OCI-LY1 (cell line): ENCODE data around the gene SPRY4.

Source experiments
- H2AFZ ChIP-seq: fragments of 200-600 bp; sonication (generic), shearing (Covaris generic); 2 replicates; pipeline ENCODE4 v1.6.0; 2014; ENCODE audit warnings: antibody characterized with exemption, mild to moderate bottlenecking, low read length
- H3F3A ChIP-seq: fragments of 200-600 bp; sonication (generic), shearing (Covaris generic); 2 replicates; pipeline ENCODE4 v1.6.0; 2014; ENCODE audit warnings: mild to moderate bottlenecking, antibody characterized with exemption, low read length, moderate library complexity; ENCODE audit not compliant: insufficient read depth
- H3K27ac ChIP-seq: fragments of 200-600 bp; sonication (generic); 2 replicates; pipeline ENCODE4 v1.5.1; 2014; ENCODE audit warnings: low read length, mixed run types, mild to moderate bottlenecking, low read depth; ENCODE audit not compliant: poor library complexity, severe bottlenecking
- H3K27me3 ChIP-seq: fragments of 200-600 bp; sonication (generic); 2 replicates; pipeline ENCODE4 v1.6.0; 2014; ENCODE audit warnings: antibody characterized with exemption, mild to moderate bottlenecking, low read length, moderate library complexity; ENCODE audit not compliant: insufficient read depth
- H3K36me3 ChIP-seq: fragments of 200-600 bp; sonication (generic); 2 replicates; pipeline ENCODE4 v1.6.1; 2014; ENCODE audit warnings: mild to moderate bottlenecking, antibody characterized with exemption, low read length, moderate library complexity, mixed read lengths; ENCODE audit not compliant: insufficient read depth
- H3K4me1 ChIP-seq: fragments of 200-600 bp; sonication (generic); 2 replicates; pipeline ENCODE4 v1.5.1; 2014; ENCODE audit warnings: mild to moderate bottlenecking, low read length, moderate library complexity; ENCODE audit not compliant: insufficient read depth, severe bottlenecking
- H3K4me2 ChIP-seq: fragments of 200-600 bp; sonication (generic), shearing (Covaris generic); 2 replicates; pipeline ENCODE4 v1.6.1; 2014; ENCODE audit warnings: low read length
- H3K4me3 ChIP-seq: fragments of 200-600 bp; sonication (generic); 2 replicates; pipeline ENCODE4 v1.5.1; 2014; ENCODE audit warnings: low read length, low read depth, mild to moderate bottlenecking, mixed read lengths; ENCODE audit not compliant: poor library complexity, severe bottlenecking
- H3K79me2 ChIP-seq: fragments of 200-600 bp; shearing (Covaris generic); 2 replicates; pipeline ENCODE4 v1.6.1; 2016; ENCODE audit warnings: mixed run types, low read length, mixed read lengths; ENCODE audit not compliant: insufficient read depth
- H3K9ac ChIP-seq: fragments of 200-600 bp; sonication (generic), shearing (Covaris generic); 2 replicates; pipeline ENCODE4 v1.6.1; 2014; ENCODE audit warnings: mild to moderate bottlenecking, low read length, mixed read lengths
- H3K9me2 ChIP-seq: fragments of 200-600 bp; sonication (generic), shearing (Covaris generic); 2 replicates; pipeline ENCODE4 v1.6.1; 2014; ENCODE audit warnings: low read depth, mild to moderate bottlenecking, low read length, mixed read lengths
- H3K9me3 ChIP-seq: fragments of 200-600 bp; shearing (Covaris generic); 2 replicates; pipeline ENCODE4 v1.6.1; 2014; ENCODE audit warnings: low read length, mixed read lengths
- H4K20me1 ChIP-seq: fragments of 200-600 bp; sonication (generic), shearing (Covaris generic); 2 replicates; pipeline ENCODE4 v1.6.0; 2016; ENCODE audit warnings: mild to moderate bottlenecking, low read length; ENCODE audit not compliant: insufficient read depth
- CTCF ChIP-seq: fragments of 200-600 bp; sonication (generic), shearing (Covaris generic); IDR thresholded peaks from 2 replicates; pipeline ENCODE4 v1.5.1; 2017; ENCODE audit warnings: mild to moderate bottlenecking, antibody characterized with exemption, low read length, moderate library complexity, mixed read lengths
- EZH2 ChIP-seq: fragments of 200-600 bp; sonication (generic), shearing (Covaris generic); IDR thresholded peaks from 2 replicates; pipeline ENCODE4 v1.8.0; 2017; ENCODE audit warnings: borderline replicate concordance, mixed run types, mild to moderate bottlenecking, antibody characterized with exemption, low read length, moderate library complexity, mixed read lengths

SPRY4 gene

DNA sequence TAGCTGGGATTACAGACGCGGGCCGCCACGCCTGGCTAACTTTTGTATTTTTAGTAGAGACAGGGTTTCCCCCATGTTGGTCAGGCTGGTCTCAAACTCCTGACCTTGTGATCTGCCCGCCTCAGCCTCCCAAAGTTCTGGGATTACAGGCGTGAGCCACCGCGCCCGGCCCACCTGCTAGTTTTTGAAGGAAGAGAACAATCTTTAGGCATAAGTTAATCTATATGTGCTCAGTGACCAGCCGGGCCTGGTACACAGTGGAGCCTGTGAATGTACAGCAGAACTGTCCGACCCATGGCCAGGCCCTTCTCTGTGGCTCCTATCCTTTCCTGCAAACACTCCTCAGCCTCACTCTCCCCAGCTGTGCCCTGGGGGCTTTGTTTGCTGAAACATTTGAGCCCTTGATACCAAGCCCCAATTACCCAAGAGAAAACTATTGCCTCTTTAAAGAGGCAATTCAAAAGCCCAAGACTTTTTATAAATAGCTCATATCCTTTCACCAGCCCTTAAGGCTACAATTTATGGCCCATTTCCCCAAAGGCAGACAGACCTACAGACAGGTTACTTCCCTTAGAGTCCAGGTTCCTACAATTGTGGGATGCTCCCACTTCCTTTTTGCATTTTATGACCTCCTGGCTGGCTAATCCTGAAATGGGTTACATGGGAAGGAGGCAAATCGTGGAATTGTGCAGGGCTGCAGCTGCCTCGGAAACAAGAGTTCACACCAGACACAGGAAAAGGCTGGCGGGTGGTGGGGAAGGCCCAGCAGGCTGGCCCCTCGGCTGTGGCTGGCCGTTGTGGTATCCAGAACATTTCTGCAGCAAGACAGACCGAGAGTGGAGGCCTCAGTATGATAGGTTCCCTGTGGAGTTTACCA lies 37.5 kb downstream of the SPRY4 start:
- no peak overlapping the region for H3K27ac ChIP-seq
- H3K4me3 ChIP-seq = no peak overlapping the region
- H3K4me1 ChIP-seq = no peaks in the 10 kb centered on the region
- H2AFZ ChIP-seq = no peak overlapping the region
- H3K4me2 ChIP-seq = no peak overlapping the region
- H3K36me3 ChIP-seq = no peaks in the 10 kb centered on the region
- no peaks in the 10 kb centered on the region for H3K9me2 ChIP-seq
- H3K27me3 ChIP-seq = no peaks in the 10 kb centered on the region
- no peaks in the 10 kb centered on the region for H3K79me2 ChIP-seq
- no peaks in the 10 kb centered on the region for H3K9me3 ChIP-seq
- H3F3A ChIP-seq = no peaks in the 10 kb centered on the region
- no peaks in the 10 kb centered on the region for H4K20me1 ChIP-seq
- no peak overlapping the region for H3K9ac ChIP-seq
- no peak for TF ChIP-seq CTCF
- no peak for TF ChIP-seq EZH2

DNA sequence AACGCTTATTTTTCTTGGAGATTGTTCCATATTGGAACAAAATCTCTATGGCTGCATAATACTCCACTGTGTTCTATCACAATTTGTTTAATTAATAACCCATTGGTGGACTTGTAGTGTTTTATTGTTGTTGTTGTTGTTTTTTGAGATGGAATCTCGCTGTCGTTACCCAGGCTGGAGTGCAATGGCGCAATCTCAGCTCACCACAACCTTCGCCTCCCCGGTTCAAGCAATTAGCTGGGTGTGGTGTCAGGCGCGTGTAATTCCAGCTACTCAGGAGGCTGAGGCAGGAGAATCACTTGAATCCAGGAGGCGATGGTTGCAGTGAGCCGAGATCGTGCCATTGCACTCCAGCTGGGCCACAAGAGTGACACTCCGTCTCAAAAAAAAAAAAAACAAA lies 38.7 kb downstream of the SPRY4 start:
- TF ChIP-seq EZH2 (no peak), CTCF (no peak)
- Histone ChIP-seq H3K9me2 (no peaks in the 10 kb centered on the region), H3K4me1 (no peaks in the 10 kb centered on the region), H3K9ac (no peak overlapping the region), H3K36me3 (no peaks in the 10 kb centered on the region), H3K9me3 (no peaks in the 10 kb centered on the region), H3F3A (no peaks in the 10 kb centered on the region), H3K4me3 (no peak overlapping the region), H3K27me3 (no peaks in the 10 kb centered on the region; the same call in 1 of the 2 replicates), H3K4me2 (no peak overlapping the region), H2AFZ (no peak overlapping the region), H4K20me1 (no peaks in the 10 kb centered on the region), H3K79me2 (no peaks in the 10 kb centered on the region), H3K27ac (no peak overlapping the region)

- H3K9me2 ChIP-seq = no peaks in the 10 kb centered on the region
- no peaks in the 10 kb centered on the region for H3K4me1 ChIP-seq
- no peak overlapping the region for H3K4me3 ChIP-seq
- H3K27ac ChIP-seq = no peak overlapping the region
- no peak overlapping the region for H3K9ac ChIP-seq
- H2AFZ ChIP-seq = no peak overlapping the region
- H3K27me3 ChIP-seq = no peaks in the 10 kb centered on the region; the same call in 1 of the 2 replicates
- no peaks in the 10 kb centered on the region for H4K20me1 ChIP-seq
- H3F3A ChIP-seq = no peaks in the 10 kb centered on the region
- no peaks in the 10 kb centered on the region for H3K79me2 ChIP-seq
- H3K4me2 ChIP-seq = no peak overlapping the region
- H3K36me3 ChIP-seq = no peaks in the 10 kb centered on the region
- no peaks in the 10 kb centered on the region for H3K9me3 ChIP-seq
- TF ChIP-seq CTCF (no peak), EZH2 (no peak)
Observed at GRCh38 chr5:142283304-142283703, 41.5 kb downstream of the SPRY4 start.
